ENCODE results near the gene CAVIN1. TPM values are rescaled to one million over a fixed set of nuclear protein-coding genes. Genes with fewer than 3 reads are reported as not detected.

Gene CAVIN1, protein sequence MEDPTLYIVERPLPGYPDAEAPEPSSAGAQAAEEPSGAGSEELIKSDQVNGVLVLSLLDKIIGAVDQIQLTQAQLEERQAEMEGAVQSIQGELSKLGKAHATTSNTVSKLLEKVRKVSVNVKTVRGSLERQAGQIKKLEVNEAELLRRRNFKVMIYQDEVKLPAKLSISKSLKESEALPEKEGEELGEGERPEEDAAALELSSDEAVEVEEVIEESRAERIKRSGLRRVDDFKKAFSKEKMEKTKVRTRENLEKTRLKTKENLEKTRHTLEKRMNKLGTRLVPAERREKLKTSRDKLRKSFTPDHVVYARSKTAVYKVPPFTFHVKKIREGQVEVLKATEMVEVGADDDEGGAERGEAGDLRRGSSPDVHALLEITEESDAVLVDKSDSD
- total RNA-seq = 53.3 to 54.3 TPM (median 53.9 TPM) in 3 replicates

DNA sequence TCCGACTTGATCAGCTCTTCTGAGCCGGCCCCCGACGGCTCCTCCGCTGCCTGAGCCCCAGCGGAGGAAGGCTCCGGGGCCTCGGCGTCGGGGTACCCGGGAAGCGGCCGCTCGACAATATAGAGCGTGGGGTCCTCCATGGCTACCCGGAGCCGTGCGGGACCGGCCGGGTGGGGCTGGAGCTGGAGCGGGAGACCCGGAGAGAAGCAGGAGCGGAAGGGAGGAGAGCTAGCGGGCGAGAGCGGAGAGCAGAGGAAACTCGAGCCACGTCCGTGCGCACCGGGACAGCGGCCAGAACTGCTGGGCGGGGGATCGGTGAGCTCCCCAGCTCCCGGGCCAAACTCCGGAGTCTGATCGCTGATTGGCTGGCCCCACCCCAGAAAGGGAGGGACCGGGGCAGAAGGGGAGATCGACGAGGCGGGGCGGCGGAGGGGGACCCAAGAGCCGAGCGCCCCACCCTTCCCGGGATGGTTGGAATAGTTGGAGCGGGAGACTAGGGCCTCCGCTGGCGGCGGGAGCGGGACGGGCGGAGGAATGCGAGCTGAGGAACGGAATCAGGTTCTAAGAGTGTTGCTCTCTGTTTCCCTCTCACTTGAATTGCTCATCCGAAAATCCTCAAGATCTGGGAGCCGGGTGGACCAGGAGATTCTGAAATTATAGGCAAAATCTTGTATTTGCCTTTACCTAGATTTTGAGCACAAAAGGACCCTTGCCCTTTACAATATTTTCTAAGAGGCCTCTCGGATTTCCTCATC lies at the start of gene CAVIN1:
Gene CAVIN1, minus strand, starts transcription at position 299 of the 755 bp plus-strand sequence. Its CDS starts 159 bp downstream, at position 140.
- TF ChIP-seq, protein P1, sequence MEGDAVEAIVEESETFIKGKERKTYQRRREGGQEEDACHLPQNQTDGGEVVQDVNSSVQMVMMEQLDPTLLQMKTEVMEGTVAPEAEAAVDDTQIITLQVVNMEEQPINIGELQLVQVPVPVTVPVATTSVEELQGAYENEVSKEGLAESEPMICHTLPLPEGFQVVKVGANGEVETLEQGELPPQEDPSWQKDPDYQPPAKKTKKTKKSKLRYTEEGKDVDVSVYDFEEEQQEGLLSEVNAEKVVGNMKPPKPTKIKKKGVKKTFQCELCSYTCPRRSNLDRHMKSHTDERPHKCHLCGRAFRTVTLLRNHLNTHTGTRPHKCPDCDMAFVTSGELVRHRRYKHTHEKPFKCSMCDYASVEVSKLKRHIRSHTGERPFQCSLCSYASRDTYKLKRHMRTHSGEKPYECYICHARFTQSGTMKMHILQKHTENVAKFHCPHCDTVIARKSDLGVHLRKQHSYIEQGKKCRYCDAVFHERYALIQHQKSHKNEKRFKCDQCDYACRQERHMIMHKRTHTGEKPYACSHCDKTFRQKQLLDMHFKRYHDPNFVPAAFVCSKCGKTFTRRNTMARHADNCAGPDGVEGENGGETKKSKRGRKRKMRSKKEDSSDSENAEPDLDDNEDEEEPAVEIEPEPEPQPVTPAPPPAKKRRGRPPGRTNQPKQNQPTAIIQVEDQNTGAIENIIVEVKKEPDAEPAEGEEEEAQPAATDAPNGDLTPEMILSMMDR (IDR thresholded peaks at IDR 0.05; ENCODE audit: unreplicated experiment) = no peak
- peaks cover 39% of the 10 kb centered on the region for H3K27me3 Mint-ChIP-seq (ENCODE audit: low read depth)
- H3K36me3 Mint-ChIP-seq = no peaks in the 10 kb centered on the region
- H3K9me3 Mint-ChIP-seq = no peaks in the 10 kb centered on the region
- peak; percentile 91 to 93 for DNase-seq (ENCODE audit: low spot score in 2 of 2, unreplicated experiment in 2 of 2)
- H3K4me1 Mint-ChIP-seq = peaks cover 36% of the 10 kb centered on the region
- H3K27ac Mint-ChIP-seq = peak within 1 kb of the TSS; percentile 94
- peak within 1 kb of the TSS; percentile 83 for H3K4me3 Mint-ChIP-seq

DNA sequence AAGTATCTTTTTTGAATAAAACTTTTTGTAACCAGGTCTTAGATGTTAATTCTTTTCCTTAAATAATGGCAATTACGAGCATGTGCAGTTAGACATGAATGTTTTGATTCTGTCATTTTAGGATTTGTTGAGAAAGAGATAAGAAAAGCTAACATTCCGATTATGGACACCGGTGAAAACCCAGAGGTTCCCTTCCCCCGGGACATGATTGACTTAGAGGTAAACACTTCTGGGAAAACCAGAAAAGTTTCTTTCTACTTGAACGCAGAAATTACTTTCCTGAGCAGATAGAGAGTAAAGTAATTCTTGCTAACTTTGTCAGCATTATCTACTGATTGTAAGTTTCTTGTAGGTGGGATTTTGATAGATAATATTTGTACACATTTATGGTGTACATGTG lies 44.8 kb upstream of the CAVIN1 start:
- no peaks in the 10 kb centered on the region for H3K9me3 Mint-ChIP-seq
- peaks cover 11% of the 10 kb centered on the region for H3K4me1 Mint-ChIP-seq
- DNase-seq (ENCODE audit: low spot score in 2 of 2, unreplicated experiment in 2 of 2) = no peak
- peaks cover 31% of the 10 kb centered on the region for H3K36me3 Mint-ChIP-seq
- H3K27ac Mint-ChIP-seq = peak overlapping the region; percentile 27
- H3K4me3 Mint-ChIP-seq = no peak overlapping the region
- TF ChIP-seq, protein P1 (IDR thresholded peaks at IDR 0.05; ENCODE audit: unreplicated experiment) = no peak
- no peaks in the 10 kb centered on the region for H3K27me3 Mint-ChIP-seq (ENCODE audit: low read depth)

DNA sequence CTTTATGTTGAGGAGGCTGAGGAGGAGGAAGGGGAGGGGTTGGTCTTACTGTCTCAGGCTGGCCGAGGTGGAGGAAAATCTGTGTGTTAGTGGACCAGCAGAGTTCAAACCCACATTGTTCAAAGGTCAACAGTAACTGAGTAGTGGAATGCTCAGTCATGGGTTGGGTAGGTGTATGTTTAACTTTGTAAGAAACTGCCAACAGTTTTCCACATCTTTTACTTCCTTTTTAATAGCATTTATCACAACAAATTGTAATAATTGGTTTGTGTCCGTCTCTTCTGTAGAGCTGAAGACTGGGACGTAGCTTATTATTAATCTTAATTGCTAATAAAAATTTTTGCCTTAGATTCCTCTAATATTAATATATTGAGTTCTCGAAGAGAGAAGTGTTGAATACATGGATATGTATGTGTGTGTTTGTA lies 40.9 kb upstream of the CAVIN1 start:
- DNase-seq (ENCODE audit: low spot score in 2 of 2, unreplicated experiment in 2 of 2) = no peak
- TF ChIP-seq, protein P1 (IDR thresholded peaks at IDR 0.05; ENCODE audit: unreplicated experiment) = no peak
- no peaks in the 10 kb centered on the region for H3K27me3 Mint-ChIP-seq (ENCODE audit: low read depth)
- H3K4me1 Mint-ChIP-seq = peaks cover 28% of the 10 kb centered on the region
- no peak overlapping the region for H3K4me3 Mint-ChIP-seq
- H3K9me3 Mint-ChIP-seq = no peaks in the 10 kb centered on the region
- no peak overlapping the region for H3K27ac Mint-ChIP-seq
- H3K36me3 Mint-ChIP-seq = peaks cover 17% of the 10 kb centered on the region

DNA sequence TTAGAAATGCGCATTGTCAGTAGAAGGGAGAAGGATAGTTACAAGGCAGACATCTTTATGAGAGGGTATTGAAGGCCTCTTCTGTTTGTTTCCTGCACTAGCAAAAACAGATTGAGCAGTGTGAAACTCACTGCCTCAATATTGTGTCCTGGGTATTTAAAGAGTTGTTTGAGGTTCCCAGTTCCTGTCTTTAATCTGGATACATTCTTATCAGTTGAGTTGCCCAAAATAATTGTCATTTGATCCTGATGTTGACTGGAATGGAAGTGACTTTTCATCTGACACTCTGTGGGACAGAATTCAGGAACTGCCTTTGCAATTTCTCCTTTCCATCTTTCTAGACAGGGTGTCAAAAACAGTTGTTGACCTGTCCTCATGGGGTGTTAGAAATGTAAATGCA lies 37.3 kb upstream of the CAVIN1 start:
- H3K9me3 Mint-ChIP-seq = no peaks in the 10 kb centered on the region
- TF ChIP-seq, protein P1 (IDR thresholded peaks at IDR 0.05; ENCODE audit: unreplicated experiment) = no peak
- H3K36me3 Mint-ChIP-seq = peaks cover 3% of the 10 kb centered on the region
- peak overlapping the region; percentile 89 for H3K4me3 Mint-ChIP-seq
- H3K27ac Mint-ChIP-seq = peak overlapping the region; percentile 97
- no peaks in the 10 kb centered on the region for H3K27me3 Mint-ChIP-seq (ENCODE audit: low read depth)
- no peak for DNase-seq (ENCODE audit: low spot score in 2 of 2, unreplicated experiment in 2 of 2)
- peaks cover 37% of the 10 kb centered on the region for H3K4me1 Mint-ChIP-seq

DNA sequence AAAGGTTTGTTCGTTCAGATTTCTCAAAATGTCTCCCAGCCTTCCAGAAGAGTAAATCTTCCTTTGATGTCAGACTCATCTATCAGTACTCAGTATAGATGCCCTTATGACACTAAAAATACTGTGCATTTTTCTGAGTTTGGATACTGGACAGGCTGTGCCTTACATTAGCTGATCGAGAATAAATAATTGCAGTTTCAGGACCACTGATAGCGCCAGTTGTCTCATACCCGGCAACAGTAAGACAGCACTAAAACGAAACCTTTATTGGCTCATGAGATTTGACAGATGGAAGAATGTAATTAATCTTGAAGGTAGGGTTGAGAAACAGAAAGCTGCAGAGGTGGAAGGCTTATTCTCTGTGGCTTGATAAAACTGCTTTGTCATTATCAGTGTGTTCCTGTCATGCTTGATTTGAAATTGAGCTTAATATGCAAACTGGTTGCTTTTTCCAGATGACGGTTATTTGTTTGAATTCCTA lies 36.8 kb upstream of the CAVIN1 start:
- peak overlapping the region; percentile 89 for H3K4me3 Mint-ChIP-seq
- peaks cover 37% of the 10 kb centered on the region for H3K4me1 Mint-ChIP-seq
- peak overlapping the region; percentile 97 for H3K27ac Mint-ChIP-seq
- H3K27me3 Mint-ChIP-seq (ENCODE audit: low read depth) = no peaks in the 10 kb centered on the region
- DNase-seq (ENCODE audit: low spot score in 2 of 2, unreplicated experiment in 2 of 2) = no peak
- H3K36me3 Mint-ChIP-seq = peaks cover 3% of the 10 kb centered on the region
- TF ChIP-seq, protein P1 (IDR thresholded peaks at IDR 0.05; ENCODE audit: unreplicated experiment) = no peak
- no peaks in the 10 kb centered on the region for H3K9me3 Mint-ChIP-seq

Measured in mesothelial cell of epicardium (in vitro differentiated cells).